B cell (primary cell): ENCODE measurements around the gene CPN1. TPM values are rescaled to one million over a fixed set of nuclear protein-coding genes. Genes with fewer than 3 reads are reported as not detected.
"Not testable (repeated sequence)": the region's sequence is repeated elsewhere in the genome, so short reads cannot be mapped to it uniquely, and the experiment has no call there.

Experiments used
- ATAC-seq: fragments of 200-7000 bp; cut with Tn5 transposase; one replicate; pipeline ENCODE4 v1.10.0; 2021; ENCODE audit warnings: low read depth, mild to moderate bottlenecking, moderate number of reproducible peaks, moderate library complexity
- CTCF ChIA-PET: fragments of 350-600 bp; sonication (Branson Sonifier 250); formaldehyde crosslinking; loops from one replicate; lab custom pipeline; 2021; ENCODE audit warnings: antibody characterized with exemption, inconsistent platforms; lab: Charles Lee
- POLR2A ChIA-PET: fragments of 350-600 bp; sonication (Branson Sonifier 250); formaldehyde crosslinking; loops from one replicate; lab custom pipeline; 2021; ENCODE audit warnings: antibody characterized with exemption; lab: Charles Lee
- DNase-seq: peaks from one replicate; pipeline ENCODE4 v3.0.0; 2013
- H2AFZ ChIP-seq: 2 replicates; pipeline ENCODE4 v1.6.1; 2012; ENCODE audit warnings: mild to moderate bottlenecking, low read depth, low read length; ENCODE audit not compliant: insufficient read depth, poor library complexity, severe bottlenecking
- H3K27ac ChIP-seq, 2 donors: 1 replicate in 1 of 2; 2 replicates in 1 of 2; pipeline ENCODE4 v1.5.1; 2012 to 2013; ENCODE audit warnings: low read length in 2 of 2, mild to moderate bottlenecking in 2 of 2, moderate library complexity in 1 of 2
- H3K27me3 ChIP-seq, 4 experiments: fragments of 200-600 bp in 1 of 4; sonication (generic) in 1 of 4; replicated peaks in 1 of 4; 1 replicate in 2 of 4; 2 replicates in 2 of 4; pipeline versions ENCODE4 v1.6.1 to v1.7.0; 2013 to 2016; ENCODE audit warnings: low read length in 3 of 4, mild to moderate bottlenecking in 2 of 4, mixed read lengths in 1 of 4, moderate library complexity in 1 of 4; ENCODE audit not compliant: insufficient read depth in 4 of 4, control insufficient read depth in 3 of 4; ENCODE audit errors: control extremely low read depth in 1 of 4
- H3K36me3 ChIP-seq, 2 experiments: replicated peaks in 1 of 2; 1 replicate in 1 of 2; 2 replicates in 1 of 2; pipeline versions ENCODE4 v1.6.1 to v1.7.1; 2013; ENCODE audit warnings: low read length in 1 of 2; ENCODE audit not compliant: insufficient read depth in 2 of 2, control insufficient read depth in 1 of 2; ENCODE audit errors: control extremely low read depth in 1 of 2, extremely low read depth in 1 of 2
- H3K4me1 ChIP-seq, 2 donors: fragments of 200-600 bp in 1 of 2; sonication (generic) in 1 of 2; 1 replicate in 1 of 2; 2 replicates in 1 of 2; pipeline versions ENCODE4 v1.5.1 to v1.6.1; 2013 to 2017; ENCODE audit warnings: low read length in 2 of 2; ENCODE audit not compliant: control insufficient read depth in 2 of 2, insufficient read depth in 2 of 2
- H3K4me2 ChIP-seq: replicated peaks from 2 replicates; pipeline ENCODE3; 2012; ENCODE audit warnings: mild to moderate bottlenecking, low read depth, low read length; ENCODE audit not compliant: poor library complexity, severe bottlenecking
- H3K4me3 ChIP-seq, 5 experiments: fragments of 200-600 bp in 1 of 5; sonication (generic) in 1 of 5; 1 replicate in 3 of 5; 2 replicates in 2 of 5; pipeline versions ENCODE4 v1.5.1 to v1.7.0; 2011 to 2016; ENCODE audit warnings: low read length in 4 of 5, mild to moderate bottlenecking in 4 of 5, low read depth in 2 of 5, control low read depth in 1 of 5, moderate library complexity in 1 of 5; ENCODE audit not compliant: insufficient read depth in 1 of 5; ENCODE audit errors: control extremely low read depth in 1 of 5, extremely low read depth in 1 of 5
- H3K79me2 ChIP-seq: fragments of 200-600 bp; sonication (generic); one replicate; pipeline ENCODE4 v1.6.0; 2016; ENCODE audit warnings: low read length; ENCODE audit not compliant: control insufficient read depth, insufficient read depth
- H3K9ac ChIP-seq: fragments of 200-600 bp; sonication (generic); 2 replicates; pipeline ENCODE4 v1.6.1; 2017; ENCODE audit warnings: mild to moderate bottlenecking, low read length, moderate library complexity
- H3K9me3 ChIP-seq, 3 donors: one replicate each; pipeline versions ENCODE4 v1.6.1 to v1.7.1; 2013; ENCODE audit warnings: low read length in 2 of 3; ENCODE audit not compliant: control insufficient read depth in 2 of 3, insufficient read depth in 1 of 3; ENCODE audit errors: control extremely low read depth in 1 of 3
- H4K20me1 ChIP-seq: 2 replicates; pipeline ENCODE4 v1.6.0; 2012; ENCODE audit warnings: mild to moderate bottlenecking, low read length; ENCODE audit not compliant: insufficient read depth, control insufficient read depth, poor library complexity, severe bottlenecking
- H3K27ac Mint-ChIP-seq: one replicate; pipeline ENCODE4 v1.8.0; 2021; ENCODE audit warnings: mixed read lengths
- H3K27me3 Mint-ChIP-seq: one replicate; pipeline ENCODE4 v1.8.0; 2021; ENCODE audit warnings: mixed read lengths
- H3K4me1 Mint-ChIP-seq: one replicate; pipeline ENCODE4 v1.8.0; 2021; ENCODE audit warnings: mixed read lengths
- H3K4me3 Mint-ChIP-seq: one replicate; pipeline ENCODE4 v1.8.0; 2021; ENCODE audit warnings: mixed read lengths
- H3K9me3 Mint-ChIP-seq: one replicate; pipeline ENCODE4 v1.8.0; 2022; ENCODE audit warnings: mixed read lengths; ENCODE audit not compliant: insufficient read depth
- CTCF ChIP-seq: fragments of 200-600 bp; IDR thresholded peaks from one replicate; pipeline ENCODE4 v1.8.0; 2022; ENCODE audit warnings: antibody characterized with exemption, mild to moderate bottlenecking
- EZH2 ChIP-seq: IDR thresholded peaks from 2 replicates; pipeline ENCODE4 v1.6.1; 2012; ENCODE audit warnings: borderline replicate concordance, low read depth, mild to moderate bottlenecking, moderate library complexity, low read length; ENCODE audit not compliant: insufficient read depth, poor library complexity, severe bottlenecking
- WGBS: methylation state at CpG from one replicate; pipeline ENCODE4 v1.1.5; 2013; ENCODE audit warnings: missing lambda C conversion rate; ENCODE audit not compliant: insufficient coverage; 5-methylcytosine and 5-hydroxymethylcytosine counted together
- intact Hi-C: fragments of 100-400 bp; cut with micrococcal nuclease; formaldehyde crosslinking; loops from one replicate; pipeline ENCODE4 v1.10.0; 2022
- polyA plus RNA-seq: library from polyadenylated mRNA; depleted of rRNA; stranded (reverse); fragments of >200 nt; gene quantifications from 2 replicates; pipeline ENCODE4 v1.2.3, GENCODE V29; 2012
- total RNA-seq, 2 donors: library from RNA; stranded (reverse); fragments of 120-200 nt in 1 of 2; gene quantifications; 1 replicate in 1 of 2; 2 replicates in 1 of 2; pipeline versions ENCODE4 v1.2.3 to v1.2.4, GENCODE V29; 2013 to 2022

Gene CPN1
- total and polyA plus RNA-seq, 2 donors (not counting 1 experiment from before 2014, with no cell fraction given): not detected

GRCh38 chr10:100085596-100085995 lies 3.9 kb upstream of the CPN1 start:
- Histone ChIP-seq H3K79me2 (no peaks in the 10 kb centered on the region), H3K9me3 (no peaks in the 10 kb centered on the region), H3K36me3 (no peaks in the 10 kb centered on the region), H4K20me1 (no peaks in the 10 kb centered on the region), H3K4me1 (no peaks in the 10 kb centered on the region), H3K4me3 (no peak overlapping the region), H3K9ac (no peak overlapping the region), H3K27me3 (peaks cover 0 to 8% (median 3%) of the 10 kb centered on the region in 4 experiments), H2AFZ (no peak overlapping the region), H3K27ac (no peak overlapping the region), H3K4me2 (no peak overlapping the region)
- peaks cover 39% of the 10 kb centered on the region for H3K27me3 Mint-ChIP-seq
- ChIA-PET POLR2A (no interaction called here), CTCF (no interaction called here)
- H3K4me1 Mint-ChIP-seq: no peaks in the 10 kb centered on the region
- intact Hi-C loops: no loop called here
- H3K27ac Mint-ChIP-seq: no peak overlapping the region
- no peak for ATAC-seq
- 60% methylated on average over 2 of the region's 2 CpGs for WGBS
- DNase-seq: no peak
- H3K9me3 Mint-ChIP-seq: no peaks in the 10 kb centered on the region
- TF ChIP-seq EZH2: no peak
- no peak for TF ChIP-seq CTCF
- H3K4me3 Mint-ChIP-seq: no peak overlapping the region

GRCh38 chr10:100083623-100084022 lies 2.0 kb upstream of the CPN1 start:
- no peak overlapping the region for H3K27ac Mint-ChIP-seq
- H3K27me3 Mint-ChIP-seq: peaks cover 45% of the 10 kb centered on the region
- TF ChIP-seq CTCF (no peak), EZH2 (no peak)
- no peak overlapping the region for H3K4me2 ChIP-seq
- H3K27me3 ChIP-seq: peaks cover 0 to 8% (median 4%) of the 10 kb centered on the region in 4 experiments
- no peaks in the 10 kb centered on the region for H3K79me2 ChIP-seq
- no peak overlapping the region for H3K4me3 ChIP-seq
- DNase-seq (no peak), ATAC-seq (no peak)
- H3K9me3 ChIP-seq: no peaks in the 10 kb centered on the region
- no peaks in the 10 kb centered on the region for H3K4me1 Mint-ChIP-seq
- no peak overlapping the region for H3K9ac ChIP-seq
- no peaks in the 10 kb centered on the region for H4K20me1 ChIP-seq
- ChIA-PET POLR2A (no interaction called here), CTCF (no interaction called here)
- no peak overlapping the region for H2AFZ ChIP-seq
- intact Hi-C loops: no loop called here
- H3K36me3 ChIP-seq: no peaks in the 10 kb centered on the region
- no CpG with 5 or more reads among the region's 1 CpG for WGBS
- H3K4me1 ChIP-seq: no peaks in the 10 kb centered on the region
- H3K27ac ChIP-seq: no peak overlapping the region
- no peak overlapping the region for H3K4me3 Mint-ChIP-seq
- H3K9me3 Mint-ChIP-seq: no peaks in the 10 kb centered on the region

GRCh38 chr10:100082276-100082675 lies 607 bp upstream of the CPN1 start:
- H3K27ac ChIP-seq, H3K4me1 ChIP-seq, H3K4me2 ChIP-seq, H3K27me3 ChIP-seq, H4K20me1 ChIP-seq, intact Hi-C loops, H3K9me3 Mint-ChIP-seq, H3K79me2 ChIP-seq, H2AFZ ChIP-seq, H3K27ac Mint-ChIP-seq, DNase-seq, H3K4me3 ChIP-seq, H3K36me3 ChIP-seq, CTCF ChIA-PET, H3K9me3 ChIP-seq, H3K4me3 Mint-ChIP-seq, ATAC-seq, H3K9ac ChIP-seq, H3K4me1 Mint-ChIP-seq: not testable (repeated sequence)
- H3K27me3 Mint-ChIP-seq: peaks cover 43% of the 10 kb centered on the region
- POLR2A ChIA-PET: interaction anchor here (0.6 kb wide), 1 partner anchor 29 kb away, joined by 3 read pairs; no protein-coding TSS in a partner anchor
